NB4 (cell line): ENCODE measurements around the gene TNNT3.

ENCODE experiments used
- CTCF ChIP-seq: IDR thresholded peaks from one replicate; pipeline ENCODE4 v1.5.1; 2012; ENCODE audit warnings: low read depth, low read length
- POLR2A ChIP-seq: IDR thresholded peaks from 2 replicates; pipeline ENCODE4 v1.6.1; 2011; ENCODE audit warnings: mild to moderate bottlenecking; ENCODE audit not compliant: insufficient read length; ENCODE audit errors: extremely low read depth
- TF ChIP-seq, protein P1 (sequence below): IDR thresholded peaks from 2 replicates; pipeline ENCODE4 v1.6.1; 2011; ENCODE audit warnings: low read depth, low read length

DNA sequence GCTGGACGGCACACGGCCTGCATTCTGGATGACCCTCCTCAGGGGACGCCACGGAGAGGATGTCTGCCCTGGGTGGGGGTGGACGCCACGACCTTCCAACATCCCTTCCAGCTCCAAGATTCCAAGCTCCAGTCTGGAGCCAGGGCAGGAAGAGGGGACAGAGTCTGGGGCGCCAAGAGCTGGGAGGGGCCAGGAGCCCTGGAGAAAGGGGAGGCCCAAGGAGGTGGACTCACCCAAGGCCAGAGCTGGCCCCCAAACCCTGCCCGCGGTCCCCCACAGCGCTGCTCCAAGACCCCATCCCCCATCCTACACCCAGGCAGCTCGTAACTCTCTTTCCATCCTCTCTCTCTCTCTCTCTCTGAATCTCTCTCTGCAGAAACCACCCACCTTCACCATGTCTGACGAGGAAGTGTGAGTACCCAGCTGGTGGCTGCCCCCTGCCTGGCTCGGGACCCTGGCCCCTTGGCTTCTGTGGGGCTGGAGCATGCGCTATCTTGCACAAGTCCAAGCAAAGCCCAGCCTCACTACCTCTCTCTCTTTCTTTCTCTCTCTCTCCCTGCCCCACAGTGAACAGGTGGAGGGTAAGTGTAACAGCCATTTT, 3.1 kb downstream of the TNNT3 start:
- TF ChIP-seq CTCF (no peak), POLR2A (no peak)
- TF ChIP-seq, protein P1, sequence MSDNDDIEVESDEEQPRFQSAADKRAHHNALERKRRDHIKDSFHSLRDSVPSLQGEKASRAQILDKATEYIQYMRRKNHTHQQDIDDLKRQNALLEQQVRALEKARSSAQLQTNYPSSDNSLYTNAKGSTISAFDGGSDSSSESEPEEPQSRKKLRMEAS = 0 out of 2 replicates have a peak, but pooled peaks have one; percentile 12
